DND-41 (cell line): Measurements from ENCODE around the gene PCDHGC4.

Source experiments
- ATAC-seq: fragments of 200-7000 bp; cut with Tn5 transposase; 3 replicates; pipeline ENCODE4 v1.9.1; 2021; ENCODE audit warnings: low read depth; ENCODE audit not compliant: insufficient read depth
- DNase-seq: peaks from one replicate; pipeline ENCODE4 v3.0.0-alpha.2; 2020
- H2AFZ ChIP-seq: 2 replicates; pipeline ENCODE4 v1.6.0; 2012; ENCODE audit warnings: low read depth, low read length
- H3K27ac ChIP-seq: 2 replicates; pipeline ENCODE4 v1.5.1; 2012; ENCODE audit warnings: low read length, inconsistent platforms
- H3K27me3 ChIP-seq: fragments of 200-600 bp; sonication (generic); 2 replicates; pipeline ENCODE4 v1.6.0; 2012; ENCODE audit warnings: low read length, mild to moderate bottlenecking, inconsistent platforms; ENCODE audit not compliant: insufficient read depth, poor library complexity
- H3K36me3 ChIP-seq: 2 replicates; pipeline ENCODE4 v1.5.1; 2012; ENCODE audit warnings: low read length, inconsistent platforms; ENCODE audit not compliant: insufficient read depth
- H3K4me1 ChIP-seq: 2 replicates; pipeline ENCODE4 v1.5.1; 2012; ENCODE audit warnings: mild to moderate bottlenecking, low read length; ENCODE audit not compliant: insufficient read depth
- H3K4me2 ChIP-seq: 2 replicates; pipeline ENCODE4 v1.6.0; 2012; ENCODE audit warnings: mild to moderate bottlenecking, moderate library complexity, low read length, inconsistent platforms; ENCODE audit not compliant: insufficient read depth
- H3K4me3 ChIP-seq, 2 experiments: fragments of 200-600 bp in 1 of 2; shearing (Covaris generic) in 1 of 2; 2 replicates each; pipeline ENCODE4 v1.5.1; 2012 to 2016; ENCODE audit warnings: inconsistent platforms in 2 of 2, low read length in 2 of 2, mild to moderate bottlenecking in 2 of 2, low read depth in 1 of 2, moderate library complexity in 1 of 2
- H3K79me2 ChIP-seq: 2 replicates; pipeline ENCODE4 v1.6.0; 2012; ENCODE audit warnings: low read length, inconsistent platforms; ENCODE audit not compliant: insufficient read depth
- H3K9ac ChIP-seq: 2 replicates; pipeline ENCODE4 v1.6.0; 2012; ENCODE audit warnings: low read depth, mild to moderate bottlenecking, inconsistent platforms, low read length, moderate library complexity
- H3K9me3 ChIP-seq: 2 replicates; pipeline ENCODE4 v1.5.1; 2012; ENCODE audit warnings: low read length, moderate library complexity, mild to moderate bottlenecking, inconsistent platforms; ENCODE audit not compliant: insufficient read depth, severe bottlenecking
- H4K20me1 ChIP-seq: 2 replicates; pipeline ENCODE4 v1.6.0; 2012; ENCODE audit warnings: low read length; ENCODE audit not compliant: insufficient read depth
- CTCF ChIP-seq: IDR thresholded peaks from 2 replicates; pipeline ENCODE4 v1.5.1; 2012; ENCODE audit warnings: borderline replicate concordance, low read length, moderate library complexity, mild to moderate bottlenecking; ENCODE audit not compliant: poor library complexity, severe bottlenecking; ENCODE audit errors: extremely low read depth
- EZH2 ChIP-seq: IDR thresholded peaks from 3 replicates; pipeline ENCODE4 v1.6.1; 2012; ENCODE audit warnings: borderline replicate concordance, low read depth, mild to moderate bottlenecking, moderate library complexity, low read length, inconsistent platforms; ENCODE audit not compliant: severe bottlenecking

Gene PCDHGC4

DNA sequence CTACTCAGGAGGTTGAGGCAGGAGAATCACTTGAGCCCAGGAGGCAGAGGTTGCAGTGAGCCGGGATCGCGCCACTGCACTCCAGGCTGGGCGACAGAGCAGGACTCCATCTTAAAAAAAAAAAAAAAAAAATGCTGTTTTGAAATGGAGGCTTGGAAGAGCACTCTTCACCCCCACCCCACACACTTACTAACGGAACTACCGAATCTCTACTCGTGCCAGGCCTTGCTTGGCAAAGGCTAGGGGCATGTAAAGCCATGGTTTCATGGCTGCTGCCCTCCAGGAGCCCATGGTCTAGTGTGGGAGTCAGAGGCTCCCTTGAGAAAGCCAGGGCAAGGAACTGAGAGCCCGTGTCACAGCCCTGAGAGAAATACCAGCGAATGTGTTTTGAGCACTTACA is 25.3 kb downstream of the PCDHGC4 start:
- no peak overlapping the region for H3K9ac ChIP-seq
- no peaks in the 10 kb centered on the region for H3K79me2 ChIP-seq
- TF ChIP-seq CTCF (no peak), EZH2 (no peak)
- peaks cover 28% of the 10 kb centered on the region for H3K36me3 ChIP-seq
- ATAC-seq: no peak
- H3K27ac ChIP-seq: no peak overlapping the region
- no peaks in the 10 kb centered on the region for H4K20me1 ChIP-seq
- DNase-seq: no peak
- H3K4me2 ChIP-seq: no peak overlapping the region
- no peaks in the 10 kb centered on the region for H3K9me3 ChIP-seq
- H3K4me3 ChIP-seq: no peak overlapping the region
- no peak overlapping the region for H2AFZ ChIP-seq
- no peaks in the 10 kb centered on the region for H3K4me1 ChIP-seq
- H3K27me3 ChIP-seq: no peaks in the 10 kb centered on the region

- Histone ChIP-seq H3K4me3 (no peak overlapping the region), H3K4me1 (no peaks in the 10 kb centered on the region), H3K9me3 (no peaks in the 10 kb centered on the region), H3K36me3 (peaks cover 36% of the 10 kb centered on the region), H3K4me2 (no peak overlapping the region), H2AFZ (no peak overlapping the region), H3K79me2 (no peaks in the 10 kb centered on the region), H4K20me1 (peaks cover 1% of the 10 kb centered on the region; the same call in 1 of the 2 replicates), H3K27me3 (no peaks in the 10 kb centered on the region), H3K9ac (no peak overlapping the region), H3K27ac (no peak overlapping the region)
- DNase-seq: no peak
- ATAC-seq: no peak
- no peak for TF ChIP-seq EZH2
- TF ChIP-seq CTCF: no peak
These were observed 26.2 kb downstream of the PCDHGC4 start for GRCh38 chr5:141510850-141511601.

DNA sequence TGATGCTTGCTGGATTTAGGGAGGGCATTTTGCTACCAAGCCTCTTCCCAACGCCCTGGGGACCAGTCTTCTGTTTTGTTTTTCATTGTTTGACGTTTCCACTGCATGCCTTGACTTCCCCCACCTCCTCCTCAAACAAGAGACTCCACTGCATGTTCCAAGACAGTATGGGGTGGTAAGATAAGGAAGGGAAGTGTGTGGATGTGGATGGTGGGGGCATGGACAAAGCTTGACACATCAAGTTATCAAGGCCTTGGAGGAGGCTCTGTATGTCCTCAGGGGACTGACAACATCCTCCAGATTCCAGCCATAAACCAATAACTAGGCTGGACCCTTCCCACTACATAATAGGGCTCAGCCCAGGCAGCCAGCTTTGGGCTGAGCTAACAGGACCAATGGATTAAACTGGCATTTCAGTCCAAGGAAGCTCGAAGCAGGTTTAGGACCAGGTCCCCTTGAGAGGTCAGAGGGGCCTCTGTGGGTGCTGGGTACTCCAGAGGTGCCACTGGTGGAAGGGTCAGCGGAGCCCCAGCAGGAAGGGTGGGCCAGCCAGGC is 27.0 kb downstream of the PCDHGC4 start:
- Histone ChIP-seq H3K4me3 (no peak overlapping the region), H3K4me2 (no peak overlapping the region), H3K9me3 (no peaks in the 10 kb centered on the region), H3K36me3 (peaks cover 44% of the 10 kb centered on the region), H3K27ac (no peak overlapping the region), H3K9ac (no peak overlapping the region), H4K20me1 (peaks cover 2% of the 10 kb centered on the region; the same call in 1 of the 2 replicates), H3K27me3 (no peaks in the 10 kb centered on the region), H3K79me2 (no peaks in the 10 kb centered on the region), H3K4me1 (no peaks in the 10 kb centered on the region), H2AFZ (no peak overlapping the region)
- DNase-seq (no peak), ATAC-seq (no peak)
- TF ChIP-seq CTCF (no peak), EZH2 (no peak)
